Stimulated activated CD4-positive, alpha-beta T cell treated with anti-CD3 and anti-CD28 coated beads, Interleukin-15, amount 100 ng/mL, for 48 hours (primary cell): ENCODE results near the gene TNRC6A.
"Not testable (repeated sequence)": the region's sequence is repeated elsewhere in the genome, so short reads cannot be mapped to it uniquely, and the experiment has no call there.

Experiments
- DNase-seq, 2 donors: peaks; one replicate each; pipeline ENCODE4 v3.0.0-alpha.2; 2020; ENCODE audit warnings: low read depth in 2 of 2

The TNRC6A gene

DNA sequence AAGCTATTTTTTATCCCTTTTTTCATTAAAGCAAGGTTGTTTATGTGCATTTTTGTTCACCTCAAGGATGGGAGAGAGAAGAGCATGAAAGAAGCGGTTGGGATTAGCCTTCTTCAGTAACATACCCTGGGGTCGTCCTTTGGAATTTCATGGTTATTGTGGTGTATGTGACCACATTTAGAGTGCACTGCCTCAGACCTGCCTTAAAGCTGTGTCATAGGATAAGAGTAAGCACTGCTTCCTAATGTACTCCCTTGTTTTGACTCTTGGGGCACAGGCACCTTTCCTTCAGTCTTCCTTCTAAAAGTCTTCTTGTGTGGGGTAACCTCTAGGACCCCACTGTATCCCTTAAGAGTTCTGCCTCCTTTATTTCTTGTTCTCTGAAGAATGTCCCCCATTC is 28.9 kb downstream of the TNRC6A start:
- DNase-seq: no peak

DNA sequence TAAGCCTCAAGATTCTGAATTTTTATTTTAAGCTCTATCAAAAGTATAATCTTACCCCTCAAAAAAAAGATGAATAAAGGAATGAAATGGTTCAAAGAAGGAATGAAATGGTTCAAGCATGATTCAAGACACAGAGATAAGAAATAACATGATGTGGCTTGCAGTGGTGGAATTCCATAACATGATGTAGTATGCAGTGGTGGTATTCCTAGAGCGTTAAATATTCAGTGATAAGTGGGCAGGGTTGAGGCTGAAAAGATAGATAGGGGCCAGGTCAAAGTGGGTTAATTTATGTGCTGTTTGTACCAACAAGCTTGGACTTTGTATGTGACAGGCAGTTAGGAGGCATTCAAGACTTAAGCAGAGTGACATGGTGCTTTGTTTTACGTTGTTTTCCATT is 29.6 kb downstream of the TNRC6A start:
- DNase-seq: no peak

DNA sequence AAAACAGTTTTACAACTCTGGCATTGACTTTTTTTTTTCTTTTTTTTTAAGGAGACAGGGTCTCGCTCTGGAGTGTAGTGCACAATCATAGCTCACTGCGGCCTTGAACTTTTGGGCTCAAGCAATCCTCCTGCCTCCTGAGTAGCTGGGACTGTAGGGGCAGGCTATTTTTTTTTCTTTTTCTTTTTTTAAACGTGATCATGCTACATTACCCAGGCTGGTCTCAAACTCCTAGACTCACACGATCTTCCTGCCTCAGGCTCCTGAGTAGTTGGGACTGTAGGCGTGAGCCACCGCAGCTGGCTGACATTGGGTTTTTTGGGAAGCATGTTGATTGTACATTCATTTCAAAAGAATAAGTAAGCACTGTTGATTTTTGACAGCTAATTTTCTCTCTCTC is 32.1 kb downstream of the TNRC6A start:
- no peak for DNase-seq

DNA sequence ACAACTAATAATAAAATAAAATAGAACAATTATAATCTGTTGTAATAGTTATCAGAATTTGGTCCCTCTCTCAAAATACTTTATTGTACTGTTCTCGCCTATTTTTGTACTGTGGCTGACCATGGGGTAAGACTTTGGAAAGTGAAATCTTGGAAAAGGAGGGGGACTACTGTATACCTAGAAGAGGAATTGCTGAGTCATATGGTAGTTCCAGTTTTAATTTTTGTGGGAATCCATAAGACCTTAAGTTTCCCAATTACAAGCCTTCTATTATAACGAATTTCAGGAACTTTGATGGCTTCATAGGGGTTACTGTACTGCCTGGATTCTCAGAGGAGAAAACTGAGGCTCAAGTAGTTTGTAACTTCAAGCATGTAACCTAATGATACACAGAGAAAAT is 35.5 kb downstream of the TNRC6A start:
- no peak for DNase-seq

DNA sequence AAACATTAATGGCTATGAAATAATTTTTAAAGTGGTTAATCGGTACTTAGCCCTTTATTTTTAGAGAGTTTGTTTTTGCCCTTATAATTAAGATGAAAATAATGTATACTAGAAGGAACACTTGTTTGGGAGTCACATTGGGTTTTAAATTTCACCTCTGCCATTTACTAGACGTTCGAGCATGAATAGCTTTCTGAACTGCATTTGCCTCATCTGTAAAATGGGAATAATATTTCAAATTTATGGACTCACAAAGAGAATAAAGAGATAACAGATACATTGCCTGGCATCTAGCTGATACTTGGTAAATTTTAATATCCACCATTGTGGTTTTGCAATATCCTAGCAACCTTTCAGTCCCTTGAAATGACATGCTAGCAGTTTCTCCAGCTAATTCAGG is 36.6 kb downstream of the TNRC6A start:
- DNase-seq: no peak

DNA sequence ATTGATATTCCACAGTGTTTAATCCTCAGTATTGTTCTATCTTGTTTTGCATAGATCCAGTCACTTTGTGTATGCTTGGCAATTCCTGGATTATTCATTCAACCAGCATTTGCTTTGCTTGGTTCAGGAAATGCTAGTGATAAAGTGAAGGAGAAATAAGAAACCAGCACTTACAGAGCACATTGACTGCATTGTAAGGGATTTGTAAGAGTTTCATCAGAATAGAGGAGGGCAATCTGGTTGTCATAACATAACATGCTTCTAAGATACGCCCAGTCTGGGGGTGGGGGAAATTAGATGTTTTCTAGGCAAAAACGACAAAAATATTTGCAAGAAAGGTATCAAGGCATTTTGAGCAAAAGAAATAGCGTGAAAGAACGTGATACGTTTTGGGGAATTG is 40.4 kb downstream of the TNRC6A start:
- no peak for DNase-seq

DNA sequence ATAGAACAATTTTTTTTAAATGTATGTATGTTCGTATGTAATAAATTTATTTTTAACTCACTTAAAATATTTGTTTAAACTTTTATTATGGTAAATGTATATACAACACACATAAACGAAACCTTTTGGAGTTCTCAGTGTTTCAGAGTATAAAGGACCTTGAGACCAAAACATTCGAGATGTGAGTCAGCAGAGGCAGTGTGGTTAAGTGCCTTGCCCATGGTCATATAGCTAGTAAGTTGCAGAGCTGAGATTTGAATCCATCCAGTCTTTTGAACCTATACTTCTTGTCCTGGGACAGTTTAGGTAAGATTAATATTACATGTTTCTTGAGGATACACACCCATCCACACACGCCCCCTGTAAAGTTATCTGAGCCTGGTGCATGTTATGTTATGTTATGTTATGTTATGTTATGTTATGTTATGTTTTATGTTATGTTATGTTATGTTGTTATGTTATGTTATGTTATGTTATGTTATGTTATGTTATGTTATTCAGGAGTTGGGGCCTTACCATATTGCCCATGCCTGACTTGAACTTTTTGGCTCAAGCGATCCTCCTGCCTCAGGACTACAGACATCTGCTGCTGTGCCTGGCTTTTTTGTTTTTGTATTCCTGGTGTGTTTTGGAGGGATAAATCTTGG is 41.8 kb downstream of the TNRC6A start:
- no peak for DNase-seq

DNA sequence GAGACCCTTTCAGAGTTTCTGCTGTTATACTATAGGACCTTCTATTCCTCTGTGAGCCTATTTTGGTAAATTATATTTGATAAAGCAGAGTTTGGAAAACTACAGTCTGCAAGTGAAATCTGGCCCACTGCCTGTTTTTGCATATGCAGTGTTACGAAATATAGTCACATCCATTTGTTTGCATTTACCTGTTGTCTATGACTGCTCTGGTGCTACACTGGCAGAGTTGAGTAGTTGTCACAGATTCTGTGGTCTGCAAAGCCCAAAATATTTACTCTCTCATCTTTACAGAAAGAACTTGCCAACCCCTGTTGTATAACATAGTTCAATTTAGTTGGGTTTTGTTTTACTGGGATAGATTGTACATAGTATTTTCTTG is 42.3 kb downstream of the TNRC6A start:
- no peak for DNase-seq

DNA sequence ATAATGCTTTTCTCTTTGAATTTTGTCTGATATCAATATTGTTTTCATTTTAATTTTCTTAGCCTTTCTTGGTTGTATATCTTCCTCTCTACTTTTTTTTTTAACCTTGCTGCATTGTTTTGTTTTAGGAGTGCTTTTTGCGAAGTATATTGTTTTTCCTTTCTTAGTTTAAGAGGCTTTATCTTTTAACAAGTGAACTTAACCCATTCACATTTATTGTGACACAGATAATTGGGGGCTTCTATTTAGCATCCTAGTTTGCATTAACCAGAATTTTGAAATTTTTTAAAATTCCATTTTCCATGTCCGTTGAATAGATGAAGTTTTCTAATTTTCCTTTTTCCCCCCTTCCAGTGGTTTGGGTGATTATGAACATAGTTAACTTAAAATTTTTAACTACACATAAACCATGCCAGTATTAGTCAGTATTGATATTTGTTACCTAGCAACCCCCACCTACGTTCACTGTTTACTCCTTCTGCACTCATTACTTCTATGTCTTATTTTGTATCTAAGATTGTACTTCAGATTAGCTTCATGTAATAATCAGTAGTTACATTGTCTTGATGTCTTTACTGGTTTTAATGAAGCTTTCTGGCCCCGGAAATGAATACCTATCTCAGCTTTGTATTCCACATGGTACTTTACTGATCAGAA is 44.4 kb downstream of the TNRC6A start:
- no peak for DNase-seq

DNA sequence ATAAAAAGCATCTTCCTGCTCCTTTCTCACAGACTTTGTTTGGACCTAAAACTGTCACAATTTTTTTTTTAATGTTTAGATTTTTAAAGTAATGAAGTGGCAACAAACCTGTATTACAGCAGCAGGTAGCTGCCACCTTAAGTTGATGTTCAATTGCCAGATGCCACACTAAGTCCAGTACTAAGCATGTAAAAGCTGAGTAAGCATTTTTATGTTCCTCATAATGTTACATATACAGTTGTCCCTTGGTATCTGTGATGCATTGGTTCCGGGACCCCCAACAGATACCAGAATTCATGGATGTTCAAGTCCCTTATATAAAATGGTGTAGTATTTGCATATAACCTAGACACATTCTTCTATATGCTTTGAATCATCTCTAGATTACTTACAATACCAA is 45.1 kb downstream of the TNRC6A start:
- no peak for DNase-seq

DNA sequence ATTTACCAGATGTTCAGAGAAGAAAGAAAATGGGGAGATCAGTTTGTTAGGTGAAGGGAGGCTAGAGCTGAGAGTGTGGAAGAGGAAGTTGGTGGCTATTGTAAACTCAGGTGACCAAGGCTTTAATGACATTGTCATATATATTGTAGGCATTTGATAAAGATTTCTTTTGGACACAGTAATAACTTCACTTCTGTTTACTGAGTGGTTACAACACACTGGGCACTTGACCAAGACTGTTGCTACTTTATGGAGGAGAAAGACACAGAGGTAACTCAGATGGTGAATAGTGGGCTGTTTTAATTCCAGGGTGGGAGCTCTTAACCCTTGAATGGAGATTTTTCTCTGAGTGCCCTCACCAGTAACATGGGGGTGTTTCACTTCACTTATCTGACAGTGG is 46.0 kb downstream of the TNRC6A start:
- DNase-seq: no peak

DNA sequence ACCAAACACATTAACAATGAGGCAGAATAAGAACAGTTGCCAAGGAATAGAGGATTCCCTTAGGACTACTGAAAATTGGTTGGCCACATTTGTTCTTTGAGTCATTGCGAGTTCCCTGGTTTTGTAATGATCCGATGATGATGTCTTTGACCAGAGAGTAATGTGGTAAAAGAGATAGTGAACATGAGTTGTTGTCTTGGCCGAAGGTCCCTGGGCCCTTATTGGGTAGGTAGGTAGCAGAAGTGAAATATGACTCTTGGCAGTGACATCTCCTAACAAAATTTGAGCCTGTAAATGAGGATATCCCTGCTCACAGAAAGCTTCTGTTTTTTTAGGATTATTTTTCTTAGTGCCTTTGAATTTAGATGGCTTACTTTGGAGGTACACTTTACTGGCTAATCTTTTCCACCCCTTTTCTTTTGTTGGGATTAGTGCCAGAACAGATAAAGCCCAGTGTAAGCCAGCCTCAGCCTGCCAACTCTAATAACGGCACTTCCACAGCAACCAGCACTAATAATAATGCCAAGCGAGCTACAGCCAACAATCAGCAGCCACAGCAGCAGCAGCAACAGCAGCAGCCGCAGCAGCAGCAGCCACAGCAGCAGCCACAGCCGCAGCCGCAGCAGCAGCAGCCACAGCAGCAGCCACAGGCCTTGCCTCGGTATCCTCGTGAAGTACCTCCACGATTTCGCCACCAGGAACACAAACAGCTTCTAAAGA is 47.2 kb downstream of the TNRC6A start:
- no peak for DNase-seq

DNA sequence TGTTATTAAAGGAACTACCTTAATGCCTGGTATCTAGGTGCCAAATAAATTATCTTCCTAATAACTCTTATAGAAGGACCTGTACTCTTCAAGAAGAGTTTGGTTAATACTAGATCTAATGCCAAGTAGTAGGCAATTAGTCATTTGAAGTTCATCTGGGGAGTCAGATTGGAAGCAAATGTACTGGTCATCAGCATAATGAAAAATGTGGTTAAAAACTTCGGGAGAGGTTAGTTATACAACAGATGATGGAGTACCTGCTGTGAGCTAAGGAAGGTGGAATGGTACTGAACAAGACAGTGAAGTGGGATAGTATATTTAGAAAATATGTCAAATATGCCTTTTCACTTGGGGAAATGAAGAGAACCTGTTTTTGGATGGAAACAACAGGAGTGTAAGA is 49.2 kb downstream of the TNRC6A start:
- DNase-seq: no peak

DNA sequence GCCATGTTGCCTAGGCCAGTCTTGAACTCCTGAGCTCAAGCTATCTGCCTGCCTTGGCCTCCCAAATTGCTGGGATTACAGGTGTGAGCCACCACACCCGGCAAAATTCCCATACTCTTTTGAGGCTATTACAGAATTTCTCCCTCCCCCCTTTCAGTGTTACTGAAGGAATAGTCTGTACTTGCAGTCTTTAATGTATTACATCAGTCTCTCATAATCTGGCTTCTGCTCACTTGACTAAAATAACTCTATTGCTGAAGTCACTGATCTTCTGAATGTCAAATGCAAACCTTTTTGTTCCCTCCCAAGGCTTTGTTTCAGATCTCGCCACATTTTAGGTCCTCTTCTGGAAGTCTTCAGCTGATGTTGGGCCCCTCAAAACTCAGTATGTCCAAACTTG is 51.8 kb downstream of the TNRC6A start:
- no peak for DNase-seq

DNA sequence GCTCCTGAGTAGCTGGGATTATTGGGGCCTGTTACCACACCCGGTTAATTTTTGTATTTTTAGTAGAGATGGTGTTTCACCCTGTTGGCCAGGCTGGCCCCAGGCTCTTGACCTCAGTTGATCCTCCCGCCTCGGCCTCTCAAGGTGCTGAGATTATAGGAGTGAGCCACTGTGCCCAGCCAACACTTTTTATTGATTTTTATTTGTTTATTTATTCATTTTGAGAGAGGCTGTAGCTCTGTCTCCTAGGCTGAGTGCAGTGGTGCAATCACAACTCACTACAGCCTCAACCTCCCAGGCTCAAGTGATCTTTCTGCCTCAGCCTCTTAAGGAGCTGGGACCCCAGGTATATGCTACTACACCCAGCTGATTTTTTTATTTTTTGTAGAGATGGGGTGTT is 54.7 kb downstream of the TNRC6A start:
- no peak for DNase-seq

DNA sequence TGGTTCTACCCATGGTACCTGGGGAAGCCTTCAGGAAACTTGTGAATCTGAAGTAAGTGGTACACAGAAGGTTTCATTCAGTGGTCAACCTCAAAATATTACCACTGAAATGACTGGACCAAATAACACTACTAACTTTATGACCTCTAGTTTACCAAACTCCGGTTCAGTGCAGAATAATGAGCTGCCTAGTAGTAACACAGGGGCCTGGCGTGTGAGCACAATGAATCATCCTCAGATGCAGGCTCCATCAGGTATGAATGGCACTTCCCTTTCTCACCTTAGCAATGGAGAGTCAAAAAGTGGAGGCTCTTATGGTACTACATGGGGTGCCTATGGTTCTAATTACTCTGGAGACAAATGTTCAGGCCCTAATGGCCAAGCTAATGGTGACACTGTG is 60.4 kb downstream of the TNRC6A start:
- DNase-seq: no peak

DNA sequence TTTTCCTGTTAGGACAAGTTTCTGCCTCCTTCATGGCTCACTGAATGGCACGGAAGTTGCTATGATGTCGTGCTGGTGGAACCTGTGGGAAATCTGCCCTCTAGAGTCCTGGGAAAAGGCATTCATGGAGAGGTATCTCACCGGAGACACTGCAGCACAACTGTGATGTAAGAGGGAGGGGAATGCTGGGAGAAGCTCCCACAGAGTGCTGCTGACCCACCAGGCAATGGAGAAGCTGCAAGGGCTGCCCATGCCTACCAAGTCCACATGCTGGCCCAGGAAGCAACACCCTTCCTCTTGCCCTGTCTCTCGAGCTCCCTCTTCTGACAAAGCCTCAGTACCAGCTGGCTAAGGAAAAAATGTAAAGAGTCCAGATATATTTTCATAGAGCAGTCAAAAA is 71.1 kb downstream of the TNRC6A start:
- no peak for DNase-seq

DNA sequence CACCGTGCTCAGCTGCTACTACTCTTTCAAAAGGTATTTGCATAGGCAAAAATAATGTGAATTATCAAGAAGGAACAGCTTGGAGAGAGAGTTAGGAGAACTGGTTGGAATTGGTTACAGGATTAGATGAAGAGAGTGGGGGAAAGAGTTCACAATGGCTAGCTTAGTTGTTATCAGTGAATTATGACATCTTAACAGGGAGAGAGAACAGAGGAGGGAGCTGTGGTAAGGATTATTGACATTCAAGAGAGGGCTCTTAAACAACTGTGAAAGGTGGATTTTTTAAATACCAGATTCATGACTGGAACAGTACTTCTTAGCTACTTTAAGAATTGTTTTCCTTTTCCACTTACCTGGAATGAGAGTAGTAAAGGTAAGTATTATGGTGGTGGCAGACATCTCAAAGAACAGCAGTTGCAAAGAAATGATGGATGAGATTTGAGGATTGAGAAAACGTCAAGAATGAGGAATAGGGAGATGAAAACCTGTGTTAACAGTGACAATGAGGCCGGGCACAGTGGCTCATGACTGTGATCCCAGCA is 72.4 kb downstream of the TNRC6A start:
- DNase-seq: no peak

DNA sequence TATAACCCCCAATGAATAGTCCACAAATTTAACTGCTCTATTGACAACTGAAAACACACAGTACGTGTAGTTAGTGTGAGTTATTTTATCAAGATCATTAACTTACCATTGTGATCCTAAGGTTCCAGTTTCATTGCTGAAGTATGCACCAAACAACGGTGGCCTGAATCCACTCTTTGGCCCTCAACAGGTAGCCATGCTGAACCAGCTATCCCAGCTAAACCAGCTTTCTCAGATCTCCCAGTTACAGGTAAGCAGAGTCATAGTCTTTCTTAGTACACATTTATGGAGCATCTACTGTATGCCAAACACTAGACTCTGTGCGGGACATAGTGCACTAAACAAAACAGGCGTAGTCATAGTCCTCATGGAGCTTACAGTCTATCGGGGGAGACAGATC is 76.0 kb downstream of the TNRC6A start:
- no peak for DNase-seq

DNA sequence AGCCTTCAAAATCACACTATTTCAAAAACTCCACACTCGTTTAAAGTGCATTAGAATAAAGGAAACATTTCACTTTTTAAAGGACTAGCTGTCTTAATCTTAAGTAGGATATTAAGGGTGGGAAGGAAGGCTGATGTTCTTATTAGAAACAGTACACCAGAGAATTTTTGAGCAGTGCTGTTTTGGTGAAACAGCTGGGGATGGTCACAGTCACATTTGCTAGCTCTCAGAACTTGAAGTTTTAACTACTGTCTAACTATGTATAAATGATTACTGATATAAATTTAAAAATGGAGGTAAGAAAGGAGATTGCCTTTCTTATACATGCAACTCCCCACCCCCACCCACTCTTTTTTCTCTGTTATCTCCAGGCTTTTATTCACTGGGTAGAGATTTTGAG is 77.8 kb downstream of the TNRC6A start:
- DNase-seq: no peak

DNA sequence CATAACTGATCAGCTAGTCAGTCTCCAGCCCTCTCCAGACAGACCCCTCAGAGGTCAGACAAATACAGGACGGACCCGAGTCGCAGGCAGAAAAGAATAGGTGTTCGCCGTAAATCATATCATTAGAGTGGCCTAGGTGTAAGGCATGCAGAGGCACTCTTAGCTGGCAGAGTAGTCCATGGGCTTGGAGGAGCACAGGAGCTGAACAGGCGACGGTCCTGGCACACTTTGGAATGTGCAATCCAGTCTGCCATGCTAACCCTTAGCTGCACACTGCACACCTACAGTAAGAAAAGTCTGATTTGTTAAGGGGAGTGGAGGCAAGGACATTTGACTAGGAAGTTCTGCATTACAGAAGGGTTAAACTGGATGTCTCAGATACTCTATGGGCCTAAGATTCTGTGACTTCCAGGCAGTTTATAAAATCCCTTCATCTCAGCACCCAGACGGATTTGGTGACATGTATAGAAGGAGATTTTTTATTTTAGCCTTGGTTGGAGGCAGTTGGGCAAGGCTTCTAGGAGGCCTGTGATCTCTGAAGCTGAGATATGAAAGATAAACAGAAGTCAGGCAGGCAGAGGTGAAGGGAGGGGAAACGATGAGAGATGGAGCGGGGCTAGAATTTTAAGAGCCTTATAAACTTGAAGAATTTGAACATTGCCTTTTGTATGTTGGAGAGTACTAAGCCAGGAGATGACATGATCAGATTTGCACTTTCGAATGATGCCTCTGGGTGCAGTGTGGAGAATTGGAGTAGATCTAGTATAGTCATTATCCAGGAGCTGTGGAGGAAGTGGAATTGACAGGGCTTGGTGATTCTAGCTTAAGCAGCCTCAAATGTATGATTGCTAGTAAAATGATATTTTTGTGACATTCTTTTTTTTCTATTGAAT is 81.7 kb downstream of the TNRC6A start:
- no peak for DNase-seq

DNA sequence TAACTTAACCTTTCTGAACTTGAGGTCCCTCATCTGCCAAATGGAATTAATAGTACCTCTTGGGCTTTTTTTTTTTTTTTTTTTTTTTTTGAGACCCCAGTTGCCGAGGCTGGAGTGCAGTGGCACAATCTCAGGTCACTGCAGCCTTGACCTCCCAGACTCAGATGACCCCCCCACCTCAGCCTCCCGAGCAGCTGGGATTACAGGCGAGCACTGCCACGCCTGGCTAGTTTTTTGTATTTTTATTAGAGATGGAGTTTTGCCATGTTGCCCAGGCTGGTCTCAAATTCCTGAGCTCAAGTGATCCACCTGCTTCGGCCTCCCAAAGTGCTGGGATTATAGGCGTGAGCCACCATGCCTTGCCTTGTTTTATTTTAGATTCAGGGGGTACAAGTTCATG is 83.4 kb downstream of the TNRC6A start:
- DNase-seq: not testable (repeated sequence)
